Activated CD8-positive, alpha-beta T cell treated with anti-CD3 and anti-CD28 coated beads, Interleukin-2, amount 10 ng/mL, durations not matched to agents 7 days and 5 days (primary cell): ENCODE data around the gene DMRT1. TPM values are rescaled to one million over a fixed set of nuclear protein-coding genes. Genes with fewer than 3 reads are reported as not detected.

Source experiments
- ATAC-seq: fragments of 150-1000 bp; cut with Tn5 transposase; one replicate; pipeline ENCODE4 v1.10.0; 2021; ENCODE audit warnings: moderate library complexity
- CTCF ChIA-PET: fragments of 350-600 bp; sonication (Branson Sonifier 250); formaldehyde crosslinking; loops from one replicate; lab custom pipeline; 2021; ENCODE audit warnings: antibody characterized with exemption; lab: Charles Lee
- POLR2A ChIA-PET: fragments of 350-600 bp; sonication (Branson Sonifier 250); formaldehyde crosslinking; loops from one replicate; lab custom pipeline; 2021; ENCODE audit warnings: antibody characterized with exemption; lab: Charles Lee
- DNase-seq: peaks from one replicate; pipeline ENCODE4 v3.0.0-alpha.2; 2020
- H3K27ac Mint-ChIP-seq: one replicate; pipeline ENCODE4 v1.8.0; 2021; ENCODE audit warnings: mild to moderate bottlenecking, mixed read lengths
- H3K27me3 Mint-ChIP-seq: one replicate; pipeline ENCODE4 v1.8.0; 2021; ENCODE audit warnings: low read depth, mixed read lengths
- H3K36me3 Mint-ChIP-seq: one replicate; pipeline ENCODE4 v1.8.0; 2021; ENCODE audit warnings: low read depth, mixed read lengths
- H3K4me1 Mint-ChIP-seq: one replicate; pipeline ENCODE4 v1.8.0; 2021; ENCODE audit warnings: low read depth, mixed read lengths
- H3K4me3 Mint-ChIP-seq: one replicate; pipeline ENCODE4 v1.8.0; 2021; ENCODE audit warnings: mild to moderate bottlenecking, mixed read lengths
- H3K9me3 Mint-ChIP-seq: one replicate; pipeline ENCODE4 v1.8.0; 2022; ENCODE audit warnings: mixed read lengths; ENCODE audit not compliant: insufficient read depth
- total RNA-seq, 2 experiments: library from RNA; stranded (reverse); gene quantifications; one replicate each; pipeline ENCODE4 v1.2.3, GENCODE V29; 2021

The DMRT1 gene
- total RNA-seq, 2 experiments from 2014 or later: not detected

DNA sequence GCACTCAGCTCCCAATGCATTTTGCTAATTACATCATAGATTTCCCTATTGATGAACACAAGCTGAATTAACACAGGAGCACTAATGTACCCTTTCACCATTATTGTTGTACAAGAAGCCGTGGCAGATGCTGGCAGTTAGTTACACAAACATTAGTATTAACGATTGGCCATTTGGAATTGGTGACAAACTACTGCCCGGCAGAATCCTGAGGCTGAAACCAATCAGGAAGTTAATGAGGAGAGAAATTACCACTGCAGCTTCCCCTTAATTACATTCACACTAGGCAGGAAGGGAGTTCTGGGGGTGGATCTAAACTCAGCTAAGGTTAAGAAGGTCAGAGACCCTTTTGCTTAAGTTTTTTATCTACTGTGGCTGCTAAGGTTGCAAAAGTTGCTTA lies 125.4 kb downstream of the DMRT1 start:
- ChIA-PET CTCF (interaction anchor here (1.4 kb wide), 1 partner anchor 38 kb away, joined by 3 read pairs; no protein-coding TSS in a partner anchor), POLR2A (no interaction called here)
- H3K27ac Mint-ChIP-seq: no peak overlapping the region
- H3K9me3 Mint-ChIP-seq: no peaks in the 10 kb centered on the region
- peaks cover 67% of the 10 kb centered on the region for H3K27me3 Mint-ChIP-seq
- peaks cover 5% of the 10 kb centered on the region for H3K4me1 Mint-ChIP-seq
- H3K36me3 Mint-ChIP-seq: peaks cover 6% of the 10 kb centered on the region
- no peak for ATAC-seq
- no peak overlapping the region for H3K4me3 Mint-ChIP-seq
- DNase-seq: no peak

DNA sequence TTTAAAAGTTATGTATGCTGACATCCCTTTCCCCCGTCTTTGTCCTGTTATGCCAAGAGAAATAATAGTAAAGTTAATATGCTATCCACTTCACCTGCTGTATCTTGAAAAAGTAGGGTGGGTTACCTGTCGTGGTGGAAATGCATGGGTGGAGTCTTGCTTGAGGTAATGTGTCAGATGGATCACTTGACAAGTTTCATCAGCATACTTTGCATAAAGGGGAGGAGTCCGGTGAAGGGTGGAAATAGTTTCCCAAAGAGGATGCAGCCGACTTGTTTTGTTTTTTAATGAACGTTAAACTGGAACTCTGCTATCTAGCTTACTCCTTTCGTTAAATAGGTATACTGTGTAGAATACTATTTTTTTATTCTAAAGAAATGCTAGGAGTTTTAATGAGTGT lies 125.9 kb downstream of the DMRT1 start:
- POLR2A ChIA-PET: no interaction called here
- DNase-seq (no peak), ATAC-seq (no peak)
- H3K4me1 Mint-ChIP-seq: peaks cover 7% of the 10 kb centered on the region
- H3K27ac Mint-ChIP-seq: no peak overlapping the region
- CTCF ChIA-PET: no interaction called here
- H3K36me3 Mint-ChIP-seq: peaks cover 7% of the 10 kb centered on the region
- H3K27me3 Mint-ChIP-seq: peaks cover 69% of the 10 kb centered on the region
- no peak overlapping the region for H3K4me3 Mint-ChIP-seq
- no peaks in the 10 kb centered on the region for H3K9me3 Mint-ChIP-seq

DNA sequence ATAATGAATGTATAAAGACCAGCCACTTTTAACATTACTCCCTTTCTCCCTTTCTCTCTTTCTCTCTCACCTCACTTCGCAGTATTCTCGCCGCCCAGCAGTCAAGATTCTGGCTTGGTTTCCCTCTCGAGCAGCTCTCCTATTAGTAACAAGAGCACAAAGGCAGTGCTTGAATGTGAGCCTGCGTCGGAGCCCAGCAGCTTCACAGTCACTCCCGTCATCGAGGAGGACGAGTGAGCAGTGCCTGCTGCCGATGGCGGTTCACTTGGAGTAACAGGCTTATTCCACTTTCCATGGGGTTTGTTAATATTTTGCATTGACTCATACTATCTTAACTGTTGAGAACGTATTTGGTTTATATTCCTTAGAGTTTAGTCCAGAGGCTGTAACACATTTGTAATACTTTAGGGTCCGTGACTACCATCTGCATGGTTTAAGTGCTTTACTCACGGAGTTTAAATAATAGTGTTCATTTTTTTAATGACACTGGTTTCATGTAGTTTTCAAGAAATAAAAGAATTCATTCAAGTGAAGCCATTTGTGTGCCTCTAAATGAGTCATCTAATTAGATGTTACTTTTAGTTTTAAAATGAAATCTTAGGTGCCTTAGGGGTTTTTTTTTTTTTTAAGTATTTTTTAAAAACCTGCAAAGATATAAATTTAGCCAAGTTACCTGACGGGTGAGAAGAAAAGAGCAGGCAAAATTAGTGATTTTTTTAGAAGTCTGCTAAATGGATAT lies 126.6 kb downstream of the DMRT1 start:
- H3K27me3 Mint-ChIP-seq: peaks cover 69% of the 10 kb centered on the region
- no peak for ATAC-seq
- POLR2A ChIA-PET: no interaction called here
- peaks cover 7% of the 10 kb centered on the region for H3K4me1 Mint-ChIP-seq
- CTCF ChIA-PET: no interaction called here
- no peak for DNase-seq
- H3K9me3 Mint-ChIP-seq: no peaks in the 10 kb centered on the region
- H3K36me3 Mint-ChIP-seq: peaks cover 7% of the 10 kb centered on the region
- no peak overlapping the region for H3K27ac Mint-ChIP-seq
- no peak overlapping the region for H3K4me3 Mint-ChIP-seq

DNA sequence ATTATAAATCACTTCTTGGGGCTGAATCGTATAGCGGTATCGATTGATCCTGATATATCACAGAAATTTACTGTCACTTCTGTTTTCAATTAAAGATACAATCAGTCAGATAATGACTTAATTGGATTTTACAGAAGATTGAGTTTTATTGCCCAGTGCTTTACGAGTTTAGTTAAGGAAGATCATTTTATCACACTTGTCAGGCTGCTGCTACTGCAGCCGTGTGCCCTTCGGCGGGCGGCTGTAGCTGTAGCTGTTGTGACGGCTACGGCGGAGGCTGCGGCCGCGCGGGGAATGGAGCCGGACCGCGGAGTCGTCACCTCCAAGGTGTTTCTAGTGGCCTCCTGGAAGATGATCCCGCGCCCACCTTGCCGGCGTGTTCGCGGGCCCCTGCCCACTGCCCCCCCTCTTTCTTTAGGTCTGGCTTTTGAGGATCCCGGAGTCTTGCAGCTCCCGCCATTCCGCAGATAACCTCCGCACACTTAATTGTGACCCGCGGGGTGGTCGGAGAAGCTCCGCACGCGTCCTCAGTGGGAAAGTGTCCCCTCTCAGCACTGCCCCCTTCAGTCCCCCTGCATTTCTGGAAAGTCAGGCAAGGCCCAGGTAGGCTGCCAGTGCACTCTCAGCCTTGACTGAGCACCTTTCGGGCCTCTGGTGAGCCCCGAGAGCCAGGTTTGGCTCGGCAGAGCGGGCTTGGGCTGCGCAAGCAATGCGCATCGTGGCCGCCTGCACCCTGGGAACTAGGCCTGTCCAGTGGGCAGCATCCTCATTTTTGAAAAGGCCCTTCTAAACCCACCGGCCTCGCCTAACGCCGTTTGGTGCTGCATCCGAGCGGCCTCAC lies 128.0 kb downstream of the DMRT1 start:
- Mint-ChIP-seq H3K27me3 (peaks cover 79% of the 10 kb centered on the region), H3K27ac (no peak overlapping the region), H3K9me3 (no peaks in the 10 kb centered on the region), H3K36me3 (peaks cover 13% of the 10 kb centered on the region), H3K4me1 (peaks cover 12% of the 10 kb centered on the region), H3K4me3 (no peak overlapping the region)
- CTCF ChIA-PET: no interaction called here
- ATAC-seq (no peak), DNase-seq (no peak)
- POLR2A ChIA-PET: interaction anchor here (0.5 kb wide), 1 partner anchor 393 kb away, joined by 4 read pairs; no protein-coding TSS in a partner anchor

DNA sequence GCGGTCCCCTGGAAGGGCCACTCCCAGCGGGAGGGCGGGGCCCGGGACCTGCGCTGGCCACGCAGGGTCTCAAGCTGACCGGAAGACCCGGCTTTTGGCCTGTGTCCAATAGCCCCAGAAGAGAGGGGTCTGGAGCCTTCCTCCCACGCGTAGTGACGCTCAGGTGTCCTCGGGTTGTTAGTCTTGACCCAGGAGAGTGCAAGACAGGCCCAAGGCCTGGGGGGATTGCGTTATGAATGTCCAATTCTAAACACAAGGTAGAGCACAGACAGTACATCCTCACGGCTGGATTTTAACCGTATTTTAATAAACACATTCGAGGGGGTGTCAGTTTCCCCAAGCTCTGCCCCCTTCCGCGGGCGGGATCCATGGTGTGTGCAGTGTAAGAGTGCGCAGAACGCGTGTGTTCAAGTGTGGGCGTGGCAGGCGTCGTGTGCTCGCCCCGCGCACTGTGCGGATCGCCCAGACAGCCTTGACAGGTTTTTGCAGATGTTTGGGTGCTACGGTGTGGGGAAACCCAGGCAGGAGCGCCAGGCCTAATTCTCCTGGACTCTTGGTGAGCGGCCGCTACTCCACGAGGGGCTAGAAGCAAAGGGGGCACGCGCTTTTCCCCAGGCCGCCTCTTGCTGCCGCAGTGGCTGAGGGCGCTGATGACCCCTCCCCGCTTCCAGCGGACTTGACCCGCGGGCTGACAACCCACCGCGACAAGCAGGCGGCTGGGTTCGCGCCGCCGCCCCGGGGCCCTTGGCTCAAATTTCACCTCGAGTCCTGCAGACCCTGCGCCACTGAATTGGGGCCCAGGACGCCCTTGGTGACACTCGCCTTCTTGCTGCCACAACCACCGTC lies 128.9 kb downstream of the DMRT1 start:
- no peak for DNase-seq
- POLR2A ChIA-PET: no interaction called here
- Mint-ChIP-seq H3K4me1 (peaks cover 12% of the 10 kb centered on the region), H3K27me3 (peaks cover 81% of the 10 kb centered on the region), H3K4me3 (no peak overlapping the region), H3K27ac (peak overlapping the region; percentile 35), H3K36me3 (peaks cover 15% of the 10 kb centered on the region), H3K9me3 (no peaks in the 10 kb centered on the region)
- CTCF ChIA-PET: no interaction called here
- no peak for ATAC-seq

DNA sequence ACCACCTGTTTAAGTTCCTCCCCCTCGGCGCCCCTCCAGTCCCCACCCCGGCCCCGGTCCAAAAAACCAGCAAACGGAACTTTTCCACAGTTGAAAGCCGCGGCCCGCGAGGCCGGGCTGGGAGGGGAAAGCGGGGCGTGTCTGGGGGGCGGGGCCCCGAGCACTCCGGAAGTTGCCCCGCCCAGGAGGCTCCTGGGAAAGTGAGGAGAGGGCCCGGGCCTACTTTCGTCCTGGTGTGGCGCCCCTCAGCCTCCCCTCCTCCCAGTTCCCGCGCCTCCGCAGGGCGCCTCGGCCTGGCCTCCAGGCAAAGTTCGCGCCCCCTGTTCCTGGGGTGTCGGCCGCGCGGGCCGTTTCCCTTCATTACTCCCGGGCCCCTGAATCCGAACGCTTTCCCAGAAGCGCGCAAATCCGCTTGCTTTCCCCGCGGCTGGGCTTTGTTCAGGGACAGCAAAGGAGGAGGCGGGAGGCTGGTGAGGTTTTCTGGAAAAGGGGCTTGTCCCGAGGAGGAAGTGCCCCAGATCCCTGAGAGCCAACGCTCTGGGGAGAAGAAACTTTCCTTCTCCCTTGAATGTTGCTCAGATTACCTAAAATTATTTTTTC lies 130.5 kb downstream of the DMRT1 start:
- peaks cover 76% of the 10 kb centered on the region for H3K27me3 Mint-ChIP-seq
- CTCF ChIA-PET: no interaction called here
- ATAC-seq: no peak
- H3K36me3 Mint-ChIP-seq: peaks cover 19% of the 10 kb centered on the region
- peaks cover 12% of the 10 kb centered on the region for H3K4me1 Mint-ChIP-seq
- POLR2A ChIA-PET: no interaction called here
- no peak for DNase-seq
- no peaks in the 10 kb centered on the region for H3K9me3 Mint-ChIP-seq
- H3K4me3 Mint-ChIP-seq: peak overlapping the region; percentile 15
- no peak overlapping the region for H3K27ac Mint-ChIP-seq

DNA sequence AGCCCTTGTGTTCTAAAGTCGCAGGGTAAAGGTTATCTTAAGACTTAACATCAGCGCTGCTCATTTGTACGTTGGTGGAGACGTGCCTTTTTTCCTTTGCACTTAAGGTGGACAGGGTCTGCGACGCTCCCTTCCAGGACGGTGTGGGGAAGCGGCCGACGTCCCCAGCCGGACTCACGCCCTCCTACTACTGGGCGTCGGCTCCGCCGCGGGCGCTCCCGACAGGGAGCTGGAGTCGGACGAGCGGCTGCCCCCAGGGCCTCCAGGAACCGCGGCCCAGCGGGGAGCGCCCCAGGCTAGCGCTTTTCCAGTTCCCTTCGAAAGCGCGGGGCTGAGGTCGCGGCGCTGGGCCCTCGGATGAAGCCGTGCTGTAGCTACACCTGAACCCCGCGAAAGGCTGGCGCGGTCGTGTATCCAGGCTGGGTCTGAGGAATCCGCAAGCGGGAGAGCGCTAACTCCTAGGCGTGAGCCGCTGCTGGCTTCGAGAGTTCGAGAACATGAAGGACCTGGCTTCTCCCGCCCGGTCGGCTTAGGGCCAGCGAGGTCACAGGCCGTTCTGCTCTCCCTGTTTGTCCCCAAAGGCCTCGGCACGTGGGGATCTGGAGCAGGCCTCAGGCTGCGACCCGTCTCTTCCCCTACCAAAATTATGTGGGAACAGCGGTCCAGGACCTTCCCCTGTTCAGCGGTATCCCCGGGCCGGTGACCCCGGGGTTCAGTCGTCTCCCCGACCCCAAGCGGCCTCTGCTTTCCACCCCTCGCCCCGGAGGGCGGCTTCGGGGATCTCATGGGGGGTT lies 131.2 kb downstream of the DMRT1 start:
- Mint-ChIP-seq H3K4me3 (peak overlapping the region; percentile 3), H3K4me1 (peaks cover 12% of the 10 kb centered on the region), H3K27ac (no peak overlapping the region), H3K9me3 (no peaks in the 10 kb centered on the region), H3K36me3 (peaks cover 19% of the 10 kb centered on the region), H3K27me3 (peaks cover 75% of the 10 kb centered on the region)
- ATAC-seq (no peak), DNase-seq (no peak)
- POLR2A ChIA-PET: no interaction called here
- CTCF ChIA-PET: no interaction called here

DNA sequence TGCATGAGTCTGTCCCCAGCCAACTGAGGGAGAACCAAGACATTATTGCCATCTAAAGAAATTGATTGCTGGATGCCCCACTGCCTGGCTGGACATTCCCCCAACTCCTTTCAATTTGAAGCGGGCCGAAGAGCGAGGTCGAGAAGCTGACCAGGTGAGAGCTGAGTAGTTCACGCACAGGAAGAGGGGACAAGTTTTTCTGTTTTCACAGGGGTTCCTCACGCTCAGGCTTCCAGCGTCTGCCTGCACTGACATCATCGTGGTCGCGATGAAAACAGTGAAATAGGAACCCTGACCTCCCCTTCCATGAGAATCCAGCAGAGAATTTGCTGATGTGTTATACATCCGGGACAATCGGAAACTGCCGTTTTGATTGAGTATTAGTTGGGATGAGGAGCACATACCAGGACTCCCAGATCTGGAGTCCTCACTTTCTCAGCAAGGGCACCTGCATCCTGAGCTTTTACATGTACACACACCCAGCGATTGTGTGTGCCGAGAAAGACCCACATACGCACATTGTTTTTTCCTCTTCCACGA lies 131.9 kb downstream of the DMRT1 start:
- ATAC-seq (no peak), DNase-seq (no peak)
- ChIA-PET POLR2A (no interaction called here), CTCF (no interaction called here)
- Mint-ChIP-seq H3K27me3 (peaks cover 77% of the 10 kb centered on the region), H3K9me3 (no peaks in the 10 kb centered on the region), H3K4me3 (peak overlapping the region; percentile 3), H3K36me3 (peaks cover 19% of the 10 kb centered on the region), H3K4me1 (peaks cover 12% of the 10 kb centered on the region), H3K27ac (no peak overlapping the region)

DNA sequence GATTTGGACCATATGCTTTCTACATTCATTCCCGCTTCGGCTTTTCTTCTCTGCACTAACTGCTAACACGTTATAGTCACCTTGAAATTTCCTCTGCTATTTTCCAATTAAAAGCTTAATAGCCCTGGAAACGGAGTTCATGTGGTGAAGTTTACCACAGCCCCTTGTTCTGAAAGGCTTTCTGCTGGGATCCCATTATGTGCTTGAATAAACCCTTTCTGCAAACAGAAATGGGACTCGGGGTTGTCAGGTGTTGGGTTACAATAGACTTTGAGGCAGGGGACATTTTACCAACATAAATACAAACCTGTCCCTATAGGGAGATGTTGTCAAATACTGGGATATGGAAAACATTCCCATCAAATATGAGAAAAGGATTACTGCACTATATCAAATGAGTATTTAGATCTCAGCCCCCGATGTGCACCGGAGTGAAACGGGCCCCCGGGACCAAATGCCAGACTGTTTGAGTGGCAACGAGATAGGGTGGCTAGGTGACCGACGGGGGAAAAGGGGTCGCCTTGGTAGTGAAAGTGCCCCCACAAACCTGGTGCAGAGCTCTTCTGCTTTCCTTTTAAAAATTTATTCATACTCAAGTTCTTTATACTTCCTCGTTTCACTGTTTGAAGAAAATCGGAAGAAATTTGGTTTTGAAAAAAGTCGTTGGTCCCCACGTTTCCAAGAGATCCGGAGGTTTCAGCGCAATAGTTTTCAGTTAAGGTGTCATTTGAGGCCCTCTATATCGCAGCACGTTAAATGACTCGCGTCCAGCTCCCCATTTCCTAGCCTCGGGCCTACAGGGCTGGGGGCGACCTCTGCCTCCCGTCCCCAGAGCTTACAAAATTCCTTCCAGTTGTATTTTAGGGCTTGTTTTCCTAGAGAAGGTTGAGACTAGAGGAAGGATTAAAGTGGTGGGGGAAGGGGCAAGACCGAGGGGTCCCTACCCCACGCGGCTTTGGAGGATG lies 132.8 kb downstream of the DMRT1 start:
- H3K4me3 Mint-ChIP-seq: no peak overlapping the region
- ChIA-PET CTCF (interaction anchor here (0.6 kb wide), 1 partner anchor 581 kb away, joined by 3 read pairs; no protein-coding TSS in a partner anchor), POLR2A (no interaction called here)
- H3K9me3 Mint-ChIP-seq: no peaks in the 10 kb centered on the region
- DNase-seq (no peak), ATAC-seq (no peak)
- peak overlapping the region; percentile 14 for H3K27ac Mint-ChIP-seq
- H3K36me3 Mint-ChIP-seq: peaks cover 18% of the 10 kb centered on the region
- H3K4me1 Mint-ChIP-seq: peaks cover 9% of the 10 kb centered on the region
- H3K27me3 Mint-ChIP-seq: peaks cover 74% of the 10 kb centered on the region
